Neural cell (in vitro differentiated cells): ENCODE data around the gene ZDHHC8.

Experiments used
- EP300 ChIP-seq: fragments of 450-650 bp; conservative IDR thresholded peaks from 2 replicates; pipeline ENCODE4 v1.6.1; 2014; ENCODE audit warnings: antibody characterized with exemption, mild to moderate bottlenecking, moderate library complexity; ENCODE audit not compliant: poor library complexity, severe bottlenecking
- EZH2 ChIP-seq: fragments of 200-600, 300-800 bp; shearing (Covaris generic), sonication (generic); IDR thresholded peaks from 2 replicates; pipeline ENCODE4 v1.6.1; 2014; ENCODE audit warnings: antibody characterized with exemption, low read length, borderline replicate concordance, mild to moderate bottlenecking; ENCODE audit not compliant: insufficient read depth, poor library complexity, severe bottlenecking
- POLR2AphosphoS5 ChIP-seq: IDR thresholded peaks from 2 replicates; pipeline ENCODE4 v1.6.1; 2012
- RAD21 ChIP-seq: fragments of 450-650 bp; conservative IDR thresholded peaks from 2 replicates; pipeline ENCODE4 v1.6.1; 2014; ENCODE audit warnings: antibody characterized with exemption, mild to moderate bottlenecking, moderate library complexity
- SMC3 ChIP-seq: fragments of 450-650 bp; conservative IDR thresholded peaks from 2 replicates; pipeline ENCODE4 v1.6.1; 2014; ENCODE audit warnings: antibody characterized with exemption, mild to moderate bottlenecking, moderate library complexity; ENCODE audit not compliant: poor library complexity
- TF ChIP-seq, protein P1 (sequence below): fragments of 450-650 bp; IDR thresholded peaks from 2 replicates; pipeline ENCODE4 v1.5.1; 2014; ENCODE audit warnings: antibody characterized with exemption, mild to moderate bottlenecking, moderate library complexity; ENCODE audit not compliant: poor library complexity, severe bottlenecking
- TF ChIP-seq, protein P2 (sequence below): IDR thresholded peaks from 2 replicates; pipeline ENCODE4 v1.6.1; 2012; ENCODE audit warnings: borderline replicate concordance

DNA sequence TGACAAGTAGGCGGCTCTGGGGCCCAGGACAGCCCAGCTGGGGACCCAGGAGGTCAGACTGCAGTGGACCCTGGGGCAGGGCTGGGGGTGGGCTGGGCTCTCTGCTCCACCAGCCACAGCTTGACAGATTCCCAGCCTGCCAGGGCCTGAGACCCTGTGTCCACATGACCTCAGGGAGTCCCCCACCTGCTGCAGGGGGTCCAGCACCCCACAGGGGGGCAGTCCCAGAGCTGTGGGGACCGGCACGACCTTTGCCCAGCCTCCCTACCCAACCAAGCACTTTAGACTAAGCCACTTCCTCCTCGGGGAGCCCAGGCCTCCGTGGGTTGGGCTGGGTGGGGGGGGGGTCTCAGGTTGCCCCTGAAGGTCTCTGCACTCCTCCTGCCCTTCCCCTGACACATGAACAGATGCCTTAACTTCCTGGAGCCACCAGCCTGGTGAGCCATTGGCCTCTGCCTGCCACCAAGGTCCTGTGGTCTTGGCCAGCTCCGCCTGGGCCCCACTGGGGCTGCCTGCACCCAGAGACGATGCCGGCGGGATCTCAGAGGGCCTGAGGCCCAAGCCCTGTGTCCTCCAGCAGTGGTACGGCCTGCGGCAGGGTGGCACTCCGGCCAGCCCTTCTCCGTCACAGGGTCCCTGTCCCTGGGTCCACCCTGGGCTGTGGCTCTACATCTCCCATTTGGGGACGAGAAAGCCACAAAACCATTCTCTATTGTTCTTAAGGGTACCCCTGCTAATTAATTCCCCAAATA lies 15.8 kb downstream of the ZDHHC8 start:
- TF ChIP-seq POLR2AphosphoS5 (no peak), EZH2 (no peak), EP300 (no peak), RAD21 (no peak), SMC3 (no peak)
- TF ChIP-seq, protein P1, sequence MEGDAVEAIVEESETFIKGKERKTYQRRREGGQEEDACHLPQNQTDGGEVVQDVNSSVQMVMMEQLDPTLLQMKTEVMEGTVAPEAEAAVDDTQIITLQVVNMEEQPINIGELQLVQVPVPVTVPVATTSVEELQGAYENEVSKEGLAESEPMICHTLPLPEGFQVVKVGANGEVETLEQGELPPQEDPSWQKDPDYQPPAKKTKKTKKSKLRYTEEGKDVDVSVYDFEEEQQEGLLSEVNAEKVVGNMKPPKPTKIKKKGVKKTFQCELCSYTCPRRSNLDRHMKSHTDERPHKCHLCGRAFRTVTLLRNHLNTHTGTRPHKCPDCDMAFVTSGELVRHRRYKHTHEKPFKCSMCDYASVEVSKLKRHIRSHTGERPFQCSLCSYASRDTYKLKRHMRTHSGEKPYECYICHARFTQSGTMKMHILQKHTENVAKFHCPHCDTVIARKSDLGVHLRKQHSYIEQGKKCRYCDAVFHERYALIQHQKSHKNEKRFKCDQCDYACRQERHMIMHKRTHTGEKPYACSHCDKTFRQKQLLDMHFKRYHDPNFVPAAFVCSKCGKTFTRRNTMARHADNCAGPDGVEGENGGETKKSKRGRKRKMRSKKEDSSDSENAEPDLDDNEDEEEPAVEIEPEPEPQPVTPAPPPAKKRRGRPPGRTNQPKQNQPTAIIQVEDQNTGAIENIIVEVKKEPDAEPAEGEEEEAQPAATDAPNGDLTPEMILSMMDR: no peak
- TF ChIP-seq, protein P2, sequence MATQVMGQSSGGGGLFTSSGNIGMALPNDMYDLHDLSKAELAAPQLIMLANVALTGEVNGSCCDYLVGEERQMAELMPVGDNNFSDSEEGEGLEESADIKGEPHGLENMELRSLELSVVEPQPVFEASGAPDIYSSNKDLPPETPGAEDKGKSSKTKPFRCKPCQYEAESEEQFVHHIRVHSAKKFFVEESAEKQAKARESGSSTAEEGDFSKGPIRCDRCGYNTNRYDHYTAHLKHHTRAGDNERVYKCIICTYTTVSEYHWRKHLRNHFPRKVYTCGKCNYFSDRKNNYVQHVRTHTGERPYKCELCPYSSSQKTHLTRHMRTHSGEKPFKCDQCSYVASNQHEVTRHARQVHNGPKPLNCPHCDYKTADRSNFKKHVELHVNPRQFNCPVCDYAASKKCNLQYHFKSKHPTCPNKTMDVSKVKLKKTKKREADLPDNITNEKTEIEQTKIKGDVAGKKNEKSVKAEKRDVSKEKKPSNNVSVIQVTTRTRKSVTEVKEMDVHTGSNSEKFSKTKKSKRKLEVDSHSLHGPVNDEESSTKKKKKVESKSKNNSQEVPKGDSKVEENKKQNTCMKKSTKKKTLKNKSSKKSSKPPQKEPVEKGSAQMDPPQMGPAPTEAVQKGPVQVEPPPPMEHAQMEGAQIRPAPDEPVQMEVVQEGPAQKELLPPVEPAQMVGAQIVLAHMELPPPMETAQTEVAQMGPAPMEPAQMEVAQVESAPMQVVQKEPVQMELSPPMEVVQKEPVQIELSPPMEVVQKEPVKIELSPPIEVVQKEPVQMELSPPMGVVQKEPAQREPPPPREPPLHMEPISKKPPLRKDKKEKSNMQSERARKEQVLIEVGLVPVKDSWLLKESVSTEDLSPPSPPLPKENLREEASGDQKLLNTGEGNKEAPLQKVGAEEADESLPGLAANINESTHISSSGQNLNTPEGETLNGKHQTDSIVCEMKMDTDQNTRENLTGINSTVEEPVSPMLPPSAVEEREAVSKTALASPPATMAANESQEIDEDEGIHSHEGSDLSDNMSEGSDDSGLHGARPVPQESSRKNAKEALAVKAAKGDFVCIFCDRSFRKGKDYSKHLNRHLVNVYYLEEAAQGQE: no peak
